Measurements from ENCODE around the gene CLIC2.
"Not testable (repeated sequence)": the region's sequence is repeated elsewhere in the genome, so short reads cannot be mapped to it uniquely, and the experiment has no call there.

DNA sequence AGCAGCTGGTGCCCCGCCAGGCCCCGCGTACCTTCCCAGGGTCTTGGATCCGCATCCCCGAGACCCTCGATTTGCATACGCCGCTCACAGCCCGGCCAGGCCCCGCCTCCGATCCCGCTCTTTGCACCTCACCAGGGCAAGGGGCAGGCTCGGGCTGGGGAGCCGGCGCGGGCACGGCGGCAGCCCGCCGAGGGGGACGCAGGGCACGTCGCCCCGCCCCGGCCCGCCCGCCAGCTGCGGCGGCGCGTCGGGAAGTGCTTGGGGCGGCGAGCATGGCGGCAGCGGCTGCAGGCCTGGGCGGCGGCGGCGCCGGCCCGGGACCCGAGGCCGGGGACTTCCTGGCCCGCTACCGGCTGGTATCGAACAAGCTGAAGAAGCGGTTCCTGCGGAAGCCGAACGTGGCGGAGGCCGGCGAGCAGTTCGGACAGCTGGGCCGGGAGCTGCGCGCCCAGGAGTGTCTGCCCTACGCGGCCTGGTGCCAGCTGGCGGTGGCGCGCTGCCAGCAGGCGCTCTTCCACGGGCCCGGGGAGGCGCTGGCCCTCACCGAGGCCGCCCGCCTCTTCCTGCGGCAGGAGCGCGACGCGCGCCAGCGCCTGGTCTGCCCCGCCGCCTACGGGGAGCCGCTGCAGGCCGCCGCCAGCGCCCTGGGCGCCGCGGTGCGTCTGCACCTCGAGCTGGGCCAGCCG is 47.6 kb upstream of the CLIC2 start, which contains the start of gene F8A2:
- not testable (repeated sequence) for TF ChIP-seq POLR2A (IDR thresholded peaks at IDR 0.05; ENCODE audit: low read length); GATA1 (IDR thresholded peaks at IDR 0.05; ENCODE audit: low read depth, low read length)
